SK-N-SH (cell line): ENCODE data around the gene SMARCD3. TPM values are rescaled to one million over a fixed set of nuclear protein-coding genes. Genes with fewer than 3 reads are reported as not detected.

Source experiments
- CTCF ChIA-PET: fragments of 300-600, 350-600 bp; formaldehyde crosslinking; extraction: SDS; loops from one replicate; lab custom pipeline; 2021; lab: Yijun Ruan, JAX
- POLR2A ChIA-PET: fragments of 350-600 bp; sonication (Branson Sonifier 250); formaldehyde crosslinking; extraction: SDS; loops from one replicate; lab custom pipeline; 2020; ENCODE audit warnings: antibody characterized with exemption, inconsistent platforms; lab: Yijun Ruan, JAX
- DNase-seq: peaks from one replicate; pipeline ENCODE4 v3.0.0; 2012
- H2AFZ ChIP-seq: fragments of 200-600 bp; sonication (generic); 2 replicates; pipeline ENCODE4 v1.8.1; 2016; ENCODE audit warnings: antibody characterized with exemption, mild to moderate bottlenecking, low read depth
- H3F3A ChIP-seq: fragments of 200-600 bp; sonication (generic); replicated peaks from 2 replicates; pipeline ENCODE3; 2016; ENCODE audit warnings: antibody characterized with exemption, mild to moderate bottlenecking; ENCODE audit not compliant: insufficient read depth
- H3K27ac ChIP-seq, 2 experiments: fragments of 200-500 bp in 1 of 2; fragments of 200-600 bp in 1 of 2; sonication (Bioruptor generic) in 1 of 2; sonication (generic), shearing (Covaris generic) in 1 of 2; 2 replicates each; pipeline versions ENCODE4 v1.5.1 to v1.6.1; 2014 to 2016; ENCODE audit warnings: low read depth in 2 of 2, inconsistent platforms in 1 of 2, low read length in 1 of 2, mild to moderate bottlenecking in 1 of 2, mixed read lengths in 1 of 2
- H3K27me3 ChIP-seq: fragments of 200-600 bp; sonication (generic), shearing (Covaris generic); 2 replicates; pipeline ENCODE4 v1.6.1; 2016; ENCODE audit warnings: mixed run types; ENCODE audit not compliant: insufficient read depth
- H3K36me3 ChIP-seq, 2 experiments: fragments of 200-500 bp in 1 of 2; fragments of 200-600 bp in 1 of 2; sonication (Bioruptor generic) in 1 of 2; sonication (generic) in 1 of 2; replicated peaks in 1 of 2; 2 replicates each; pipeline versions ENCODE3 to v1.5.1; 2014 to 2016; ENCODE audit warnings: low read length in 1 of 2, mild to moderate bottlenecking in 1 of 2; ENCODE audit not compliant: insufficient read depth in 2 of 2, control insufficient read depth in 1 of 2
- H3K4me1 ChIP-seq, 2 experiments: fragments of 200-500 bp in 1 of 2; fragments of 200-600 bp in 1 of 2; sonication (Bioruptor generic) in 1 of 2; sonication (generic), shearing (Covaris generic) in 1 of 2; 2 replicates each; pipeline versions ENCODE4 v1.5.1 to v1.6.1; 2014 to 2016; ENCODE audit warnings: low read depth in 1 of 2, low read length in 1 of 2, mixed run types in 1 of 2; ENCODE audit not compliant: insufficient read depth in 2 of 2, control insufficient read depth in 1 of 2
- H3K4me2 ChIP-seq: fragments of 200-600 bp; sonication (generic), shearing (Covaris generic); 2 replicates; pipeline ENCODE4 v1.6.1; 2017; ENCODE audit warnings: mixed run types
- H3K4me3 ChIP-seq, 2 experiments: fragments of 200-500 bp in 1 of 2; fragments of 200-600 bp in 1 of 2; sonication (Bioruptor generic) in 1 of 2; sonication (generic), shearing (Covaris generic) in 1 of 2; 2 replicates each; pipeline versions ENCODE4 v1.5.1 to v1.8.1; 2014 to 2016; ENCODE audit warnings: low read depth in 2 of 2, inconsistent platforms in 1 of 2, low read length in 1 of 2, mild to moderate bottlenecking in 1 of 2, mixed read lengths in 1 of 2, moderate library complexity in 1 of 2
- H3K79me2 ChIP-seq: fragments of 200-600 bp; sonication (generic); 2 replicates; pipeline ENCODE4 v1.8.1; 2017; ENCODE audit warnings: mild to moderate bottlenecking; ENCODE audit not compliant: insufficient read depth
- H3K9ac ChIP-seq: fragments of 200-600 bp; sonication (generic); 2 replicates; pipeline ENCODE4 v1.6.1; 2017; ENCODE audit warnings: mixed run types
- H3K9me2 ChIP-seq: fragments of 200-600 bp; sonication (generic); 2 replicates; pipeline ENCODE4 v1.6.1; 2017; ENCODE audit warnings: mixed run types
- H3K9me3 ChIP-seq: fragments of 200-600 bp; sonication (generic); 2 replicates; pipeline ENCODE4 v1.6.1; 2017; ENCODE audit warnings: mixed run types, mild to moderate bottlenecking, moderate library complexity
- H4K20me1 ChIP-seq: fragments of 200-600 bp; sonication (generic); 2 replicates; pipeline ENCODE4 v1.6.1; 2017; ENCODE audit warnings: mild to moderate bottlenecking, mixed run types; ENCODE audit not compliant: insufficient read depth
- CHD2 ChIP-seq: fragments of 150-350 bp; IDR thresholded peaks from 2 replicates; pipeline ENCODE4 v1.6.1; 2018; ENCODE audit warnings: low read length; ENCODE audit not compliant: partially characterized antibody
- EP300 ChIP-seq, 2 experiments: IDR thresholded peaks; 2 replicates each; pipeline versions ENCODE4 v1.4.0 to v1.6.1; 2012; ENCODE audit warnings: borderline replicate concordance in 1 of 2, low read depth in 1 of 2, low read length in 1 of 2
- FOSL2 ChIP-seq: IDR thresholded peaks from 2 replicates; pipeline ENCODE4 v1.4.0; 2012; ENCODE audit warnings: low read depth, mild to moderate bottlenecking, moderate library complexity, borderline replicate concordance
- FOXJ3 ChIP-seq: sonication (generic); formaldehyde crosslinking; IDR thresholded peaks from 2 replicates; pipeline ENCODE4 v1.5.1; 2020; ENCODE audit warnings: mild to moderate bottlenecking, missing genetic modification reagents
- GATA2 ChIP-seq: sonication (generic); formaldehyde crosslinking; IDR thresholded peaks from 2 replicates; pipeline ENCODE4 v1.5.0; 2020; ENCODE audit warnings: mild to moderate bottlenecking, missing genetic modification reagents
- JUND ChIP-seq: IDR thresholded peaks from 2 replicates; pipeline ENCODE4 v1.4.0; 2012
- MXI1 ChIP-seq: IDR thresholded peaks from 2 replicates; pipeline ENCODE4 v1.6.1; 2012; ENCODE audit warnings: mild to moderate bottlenecking, low read depth, low read length, improper control_type of control experiment
- NRF1 ChIP-seq: IDR thresholded peaks from 2 replicates; pipeline ENCODE4 v1.6.1; 2012; ENCODE audit warnings: low read depth, mild to moderate bottlenecking, low read length
- POLR2AphosphoS5 ChIP-seq: IDR thresholded peaks from 2 replicates; pipeline ENCODE4 v1.6.1; 2012; ENCODE audit warnings: low read depth, low read length
- RAD21 ChIP-seq: IDR thresholded peaks from 2 replicates; pipeline ENCODE4 v1.6.1; 2012; ENCODE audit warnings: mild to moderate bottlenecking, low read length
- RCOR1 ChIP-seq: fragments of 150-350 bp; IDR thresholded peaks from 2 replicates; pipeline ENCODE4 v1.6.1; 2017; ENCODE audit warnings: antibody characterized with exemption, low read length
- REST ChIP-seq: IDR thresholded peaks from 2 replicates; pipeline ENCODE4 v1.6.1; 2012; ENCODE audit warnings: mild to moderate bottlenecking, low read depth, low read length, moderate library complexity
- SIN3A ChIP-seq: IDR thresholded peaks from 2 replicates; pipeline ENCODE4 v1.6.1; 2012; ENCODE audit warnings: low read depth, mild to moderate bottlenecking, low read length, moderate library complexity, borderline replicate concordance
- WGBS: methylation state at CpG from one replicate; pipeline ENCODE4 v1.1.6; 2017; ENCODE audit warnings: low lambda C conversion rate; 5-methylcytosine and 5-hydroxymethylcytosine counted together
- polyA plus RNA-seq, 3 experiments: library from polyadenylated mRNA; depleted of rRNA; stranded (reverse); fragments of >200 nt; gene quantifications; 2 replicates each; pipeline ENCODE4 v1.2.3, GENCODE V29; 2012

The SMARCD3 gene
- polyA plus RNA-seq, 1 of the 3 experiments (the other 2 are of a cell fraction) = 62.8 TPM

GRCh38 chr7:151264615-151265014 is 16.1 kb upstream of the SMARCD3 start (continued):
- TF ChIP-seq REST = no peak
- TF ChIP-seq NRF1 = no peak
- no peak for TF ChIP-seq JUND
- TF ChIP-seq SIN3A = no peak
- TF ChIP-seq, all 33 proteins: peak for 0

GRCh38 chr7:151261529-151261928 is 13.0 kb upstream of the SMARCD3 start:
- no peak overlapping the region for H2AFZ ChIP-seq
- TF ChIP-seq MXI1 (peak; percentile 58; the same call in 1 of the 2 replicates), CHD2 (peak; percentile 72), FOXJ3 (CRISPR knock-in tag) (0 out of 2 replicates have a peak, but pooled peaks have one; percentile 46), POLR2AphosphoS5 (no peak), GATA2 (CRISPR knock-in tag) (peak; percentile 92), FOSL2 (no peak), EP300 (IDR thresholded peaks at IDR 0.05; ENCODE audit: borderline replicate concordance in 1 of 2, low read depth in 1 of 2, low read length in 1 of 2) (peak in 1 of 2 experiments; percentile 61; a peak in 1 of 4 replicates), RCOR1 (peak; percentile 78), RAD21 (peak; percentile 15; the same call in 1 of the 2 replicates)
- TF ChIP-seq, all 33 proteins: peak for 7
- H3K4me2 ChIP-seq = no peak overlapping the region
- no peak overlapping the region for H3K4me3 ChIP-seq
- H3K27ac ChIP-seq = no peak overlapping the region
- WGBS = 32% methylated on average over 9 of the region's 10 CpGs
- H3K79me2 ChIP-seq = no peaks in the 10 kb centered on the region
- no peak overlapping the region for H3K9ac ChIP-seq
- CTCF ChIA-PET = interaction anchor here (0.6 to 3.7 kb wide), 13 partner anchors 10 to 185 kb away, joined by 3 to 30 read pairs (median 5); no protein-coding TSS in a partner anchor
- no peaks in the 10 kb centered on the region for H3K27me3 ChIP-seq
- no peaks in the 10 kb centered on the region for H3F3A ChIP-seq
- H4K20me1 ChIP-seq = no peaks in the 10 kb centered on the region
- no peaks in the 10 kb centered on the region for H3K9me2 ChIP-seq
- no peaks in the 10 kb centered on the region for H3K36me3 ChIP-seq
- peak; percentile 86 for DNase-seq
- no peaks in the 10 kb centered on the region for H3K9me3 ChIP-seq
- POLR2A ChIA-PET = interaction anchor here (0.8 to 1.6 kb wide), 5 partner anchors 8 to 148 kb away, joined by 3 to 9 read pairs (median 6); partner anchors contain the start of gene WDR86
- H3K4me1 ChIP-seq = peaks cover 0 to 14% of the 10 kb centered on the region in 2 experiments; a peak in 1 of 4 replicates
